IMR-90 (cell line): ENCODE measurements around the gene XRCC3. TPM values are rescaled to one million over a fixed set of nuclear protein-coding genes. Genes with fewer than 3 reads are reported as not detected.

Source experiments
- ATAC-seq: fragments of 200-7000 bp; cut with Tn5 transposase; 2 replicates; pipeline ENCODE4 v1.9.1; 2020; ENCODE audit warnings: low read depth, mild to moderate bottlenecking, moderate library complexity
- BruUV-seq: library from RNA; stranded (reverse); fragments of 400-500 nt; replicated peaks from 2 replicates; lab custom pipeline; 2021; lab: Mats Ljungman, UMichigan
- CTCF ChIA-PET: fragments of 300-600 bp; formaldehyde crosslinking; extraction: SDS; loops from one replicate; lab custom pipeline; 2021; ENCODE audit warnings: antibody characterized with exemption; lab: Yijun Ruan, JAX
- POLR2A ChIA-PET: fragments of 300-600 bp; sonication (Branson Sonifier 250); formaldehyde crosslinking; loops from one replicate; lab custom pipeline; 2022; ENCODE audit warnings: antibody characterized with exemption; ENCODE audit not compliant: unreplicated experiment; lab: Charles Lee
- DNase-seq: peaks from one replicate; pipeline ENCODE4 v3.0.0; 2013
- H2AFZ ChIP-seq: replicated peaks from 2 replicates; pipeline ENCODE3; 2013; ENCODE audit warnings: low read length, mild to moderate bottlenecking; ENCODE audit not compliant: poor library complexity
- H2AK5ac ChIP-seq: 2 replicates; pipeline ENCODE4 v1.6.1; 2013; ENCODE audit warnings: low read depth, low read length, inconsistent platforms
- H2AK9ac ChIP-seq: replicated peaks from 2 replicates; pipeline ENCODE3; 2013; ENCODE audit warnings: mild to moderate bottlenecking, low read depth, low read length, moderate library complexity; ENCODE audit not compliant: poor library complexity
- H2BK120ac ChIP-seq: 2 replicates; pipeline ENCODE4 v1.6.1; 2013; ENCODE audit warnings: low read depth, low read length, inconsistent platforms
- H2BK15ac ChIP-seq: 3 replicates; pipeline ENCODE4 v1.6.1; 2013; ENCODE audit warnings: low read depth, low read length, inconsistent platforms
- H2BK20ac ChIP-seq: 2 replicates; pipeline ENCODE4 v1.6.1; 2013; ENCODE audit warnings: low read depth, mild to moderate bottlenecking, inconsistent platforms, low read length, moderate library complexity
- H2BK5ac ChIP-seq: 2 replicates; pipeline ENCODE4 v1.6.1; 2013; ENCODE audit warnings: mild to moderate bottlenecking, low read depth, low read length, inconsistent platforms; ENCODE audit not compliant: poor library complexity, severe bottlenecking
- H3K14ac ChIP-seq: replicated peaks from 2 replicates; pipeline ENCODE4 v1.6.1; 2013; ENCODE audit warnings: low read depth, low read length, inconsistent platforms
- H3K18ac ChIP-seq: 2 replicates; pipeline ENCODE4 v1.6.1; 2013; ENCODE audit warnings: low read depth, low read length, control low read depth
- H3K23ac ChIP-seq: 2 replicates; pipeline ENCODE4 v1.6.1; 2013; ENCODE audit warnings: low read depth, low read length, inconsistent platforms
- H3K27ac ChIP-seq: 2 replicates; pipeline ENCODE4 v1.5.1; 2013; ENCODE audit warnings: mild to moderate bottlenecking, control low read depth, low read length; ENCODE audit not compliant: insufficient read depth
- H3K27me3 ChIP-seq: 2 replicates; pipeline ENCODE4 v1.6.1; 2013; ENCODE audit warnings: low read length; ENCODE audit not compliant: control insufficient read depth, insufficient read depth
- H3K36me3 ChIP-seq: 2 replicates; pipeline ENCODE4 v1.6.1; 2013; ENCODE audit warnings: low read length, mixed read lengths; ENCODE audit not compliant: control insufficient read depth, insufficient read depth
- H3K4ac ChIP-seq: 2 replicates; pipeline ENCODE4 v1.6.1; 2013; ENCODE audit warnings: low read depth, low read length, inconsistent platforms
- H3K4me1 ChIP-seq: 2 replicates; pipeline ENCODE4 v1.6.1; 2013; ENCODE audit warnings: low read length, mixed read lengths; ENCODE audit not compliant: control insufficient read depth, insufficient read depth
- H3K4me2 ChIP-seq: 2 replicates; pipeline ENCODE4 v1.6.1; 2013; ENCODE audit warnings: low read depth, mild to moderate bottlenecking, control low read depth, low read length, moderate library complexity
- H3K4me3 ChIP-seq: 2 replicates; pipeline ENCODE4 v1.5.1; 2013; ENCODE audit warnings: low read depth, mild to moderate bottlenecking, control low read depth, low read length, moderate library complexity; ENCODE audit not compliant: insufficient read depth
- H3K56ac ChIP-seq: 2 replicates; pipeline ENCODE4 v1.6.1; 2013; ENCODE audit warnings: low read length, inconsistent platforms; ENCODE audit not compliant: insufficient read depth; ENCODE audit errors: extremely low read depth
- H3K79me1 ChIP-seq, 2 experiments: 2 replicates each; pipeline ENCODE4 v1.6.1; 2013; ENCODE audit warnings: low read length in 2 of 2, inconsistent platforms in 1 of 2, low read depth in 1 of 2
- H3K9ac ChIP-seq: 2 replicates; pipeline ENCODE4 v1.6.1; 2013; ENCODE audit warnings: low read depth, low read length, control low read depth
- H3K9me1 ChIP-seq: 2 replicates; pipeline ENCODE4 v1.6.1; 2013; ENCODE audit warnings: low read length, inconsistent platforms; ENCODE audit not compliant: insufficient read depth
- H3K9me3 ChIP-seq: 2 replicates; pipeline ENCODE4 v1.6.1; 2013; ENCODE audit warnings: low read length; ENCODE audit not compliant: control insufficient read depth, insufficient read depth
- H4K20me1 ChIP-seq: 2 replicates; pipeline ENCODE4 v1.6.1; 2013; ENCODE audit warnings: low read length, inconsistent platforms; ENCODE audit not compliant: insufficient read depth
- H4K5ac ChIP-seq: 2 replicates; pipeline ENCODE4 v1.6.1; 2013; ENCODE audit warnings: mild to moderate bottlenecking, low read depth, low read length, control low read depth
- H4K8ac ChIP-seq, 2 experiments: 2 replicates each; pipeline ENCODE4 v1.6.1; 2013; ENCODE audit warnings: low read depth in 2 of 2, low read length in 2 of 2, control low read depth in 1 of 2, inconsistent platforms in 1 of 2
- H4K91ac ChIP-seq: 2 replicates; pipeline ENCODE4 v1.6.1; 2013; ENCODE audit warnings: low read depth, low read length, inconsistent platforms; ENCODE audit not compliant: insufficient read depth
- CEBPB ChIP-seq: IDR thresholded peaks from 2 replicates; pipeline ENCODE4 v1.6.1; 2012; ENCODE audit warnings: low read depth, low read length, improper control_type of control experiment
- POLR2A ChIP-seq: IDR thresholded peaks from 2 replicates; pipeline ENCODE4 v1.6.1; 2012; ENCODE audit warnings: mild to moderate bottlenecking, low read depth, low read length
- WGBS, 2 experiments: methylation state at CpG; one replicate each; pipeline versions ENCODE4 v1.1.5 to v1.1.7; 2013; ENCODE audit warnings: missing lambda C conversion rate in 2 of 2; ENCODE audit not compliant: insufficient read length in 1 of 2; ENCODE audit errors: extremely low coverage in 2 of 2; 5-methylcytosine and 5-hydroxymethylcytosine counted together
- dilution Hi-C: fragments of 300-500 bp; cut with HindIII; formaldehyde crosslinking; loops from one replicate; pipeline ENCODE4 v1.14.3; 2018; ENCODE audit warnings: low sequenced_read_pairs; ENCODE audit not compliant: unreplicated experiment
- in situ Hi-C: fragments of 300-500 bp; cut with MboI; formaldehyde crosslinking; loops from 3 replicates; pipeline ENCODE4 v1.14.3; 2019; ENCODE audit warnings: low sequenced_read_pairs, inconsistent platforms, mixed read lengths
- intact Hi-C: fragments of 100-400 bp; cut with micrococcal nuclease; formaldehyde crosslinking; loops from 2 replicates; pipeline ENCODE4 v1.10.0; 2022
- polyA plus RNA-seq, 3 experiments: library from polyadenylated mRNA; depleted of rRNA; stranded (reverse); fragments of >200 nt; gene quantifications; 2 replicates each; pipeline ENCODE4 v1.2.3, GENCODE V29; 2012; ENCODE audit warnings: low replicate concordance in 1 of 3
- total RNA-seq: library from RNA; depleted of rRNA; stranded (reverse); fragments of >200 nt; gene quantifications from 2 replicates; pipeline ENCODE4 v1.2.3, GENCODE V29; 2012

XRCC3 gene
- total and polyA plus RNA-seq, 2 of the 4 experiments (the other 2 are of a cell fraction): 8.1 to 9.5 TPM

- ChIA-PET POLR2A (no interaction called here), CTCF (no interaction called here)
- Histone ChIP-seq H2AK5ac (no peak overlapping the region), H3K56ac (no peak overlapping the region), H3K4me2 (no peak overlapping the region), H3K4ac (peak overlapping the region; percentile 8; the same call in 1 of the 2 replicates), H3K9ac (no peak overlapping the region), H3K9me1 (peaks cover 10% of the 10 kb centered on the region; the same call in 1 of the 2 replicates), H3K14ac (no peak overlapping the region), H3K4me3 (no peak overlapping the region), H4K91ac (peak overlapping the region; percentile 33; the same call in 1 of the 2 replicates), H2BK15ac (no peak overlapping the region), H2AFZ (no peak overlapping the region), H3K23ac (0 out of 2 replicates have a peak overlapping the region, but pooled peaks have one; percentile 16), H2BK5ac (no peak overlapping the region), H3K9me3 (no peaks in the 10 kb centered on the region), H4K8ac (peak overlapping the region; percentile 18 to 65; a peak in 2 of 4 replicates), H3K27me3 (no peaks in the 10 kb centered on the region), H4K20me1 (peaks cover 49% of the 10 kb centered on the region), H3K4me1 (peaks cover 8% of the 10 kb centered on the region), H3K18ac (no peak overlapping the region), H3K79me1 (peaks cover 43 to 72% of the 10 kb centered on the region in 2 experiments), H3K36me3 (peaks cover 52% of the 10 kb centered on the region), H2BK120ac (no peak overlapping the region), H2AK9ac (no peak overlapping the region), H3K27ac (peak overlapping the region; percentile 19; the same call in 1 of the 2 replicates), H2BK20ac (no peak overlapping the region), H4K5ac (no peak overlapping the region)
- WGBS, 2 experiments: 85% methylated on average over 4 of the region's 19 CpGs; no CpG with 5 or more reads in 1 of the 2 experiments
- no TSS peak for BruUV-seq
- in situ Hi-C loops: loop anchor here (10.0 kb wide), 1 partner anchor 112 kb away; no protein-coding TSS in a partner anchor
- TF ChIP-seq POLR2A (no peak), CEBPB (peak; percentile 15; the same call in 1 of the 2 replicates)
- dilution Hi-C loops: no loop called here
- intact Hi-C loops: no loop called here
- DNase-seq (peak; percentile 55), ATAC-seq (no peak)
These were observed 28.3 kb downstream of the XRCC3 start for GRCh38 chr14:103686831-103687485.
